ENCODE data around the gene HINT3. TPM values are rescaled to one million over a fixed set of nuclear protein-coding genes. Genes with fewer than 3 reads are reported as not detected.

HINT3 gene
- total and polyA plus RNA-seq, 7 experiments from 2014 or later = 7.7 to 12.4 (median 9.5) TPM

GRCh38 chr6:125954735-125955339, 1.7 kb upstream of the HINT3 start:
- H3K9me3 Mint-ChIP-seq = no peaks in the 10 kb centered on the region
- H3K27ac Mint-ChIP-seq = peak overlapping the region in 8 of 9 donors; percentile 3 to 93 (median 74)
- Histone ChIP-seq H3K27me3 (ENCODE audit: control insufficient read depth in 2 of 2, insufficient read depth in 2 of 2, low read length in 2 of 2) (no peaks in the 10 kb centered on the region), H3K4me1 (ENCODE audit: control insufficient read depth in 2 of 2, insufficient read depth in 2 of 2, low read length in 2 of 2) (peaks cover 16 to 18% of the 10 kb centered on the region in 2 donors), H3K9me3 (ENCODE audit: control insufficient read depth in 2 of 3, low read length in 3 of 3) (no peaks in the 10 kb centered on the region), H3K4me3 (ENCODE audit: low read length) (no peak overlapping the region), H3K36me3 (ENCODE audit: control insufficient read depth in 2 of 3, insufficient read depth in 3 of 3, low read length in 3 of 3) (peaks cover 0 to 5% (median 0%) of the 10 kb centered on the region in 3 experiments), H3K27ac (ENCODE audit: low read depth, low read length) (no peak overlapping the region)
- ChIA-PET CTCF (interaction anchor here (0.7 to 3.2 kb wide), 2 partner anchors 33 to 164 kb away, joined by 3 to 40 read pairs; partner anchors contain the start of gene NCOA7), POLR2A (interaction anchor here (3.5 to 5.1 kb wide), 3 partner anchors 32 to 173 kb away, joined by 33 to 74 read pairs (median 70); partner anchors contain the start of genes NCOA7 and TRMT11)
- intact Hi-C loops (cut with micrococcal nuclease) = loop anchor here in 1 of 2 donors (5.0 kb wide), 1 partner anchor 653 kb away; the partner anchor contains the start of gene HDDC2
- H3K27me3 Mint-ChIP-seq = peaks cover 0 to 13% (median 5%) of the 10 kb centered on the region in 5 donors
- H3K4me1 Mint-ChIP-seq = peaks cover 0 to 12% (median 4%) of the 10 kb centered on the region in 7 donors
- ATAC-seq (no peak), DNase-seq (no peak)
- H3K36me3 Mint-ChIP-seq = peaks cover 0 to 1% (median 0%) of the 10 kb centered on the region in 5 donors
- peak overlapping the region in 6 of 10 donors; percentile 2 to 74 (median 46) for H3K4me3 Mint-ChIP-seq

GRCh38 chr6:125955973-125956372, 597 bp upstream of the HINT3 start:
- Mint-ChIP-seq H3K27ac (peak overlapping the region in 2 of 9 donors; percentile 62 to 76), H3K4me1 (peaks cover 0 to 17% (median 4%) of the 10 kb centered on the region in 7 donors), H3K36me3 (peaks cover 0 to 3% (median 0%) of the 10 kb centered on the region in 5 donors), H3K9me3 (no peaks in the 10 kb centered on the region), H3K4me3 (peak overlapping the region in 1 of 10 donors; percentile 69), H3K27me3 (peaks cover 0 to 13% (median 5%) of the 10 kb centered on the region in 5 donors)
- H3K4me1 ChIP-seq (ENCODE audit: control insufficient read depth in 2 of 2, insufficient read depth in 2 of 2, low read length in 2 of 2) = peaks cover 16 to 18% of the 10 kb centered on the region in 2 donors
- intact Hi-C loops (cut with micrococcal nuclease) = loop anchor here (1.0 to 5.0 kb wide), 14 partner anchors 18 to 1311 kb away; partner anchors contain the start of genes TRMT11 (in 2 of the 2), CENPW (in 1 of the 2), HDDC2 (in 1 of the 2) and HEY2 (in 1 of the 2)
- H3K4me3 ChIP-seq (ENCODE audit: low read length) = peak overlapping the region; percentile 78
- POLR2A ChIA-PET = interaction anchor here (0.6 to 5.1 kb wide), 11 partner anchors 15 to 1564 kb away, joined by 3 to 74 read pairs (median 5); partner anchors contain the start of genes NCOA7 and TRMT11
- H3K9me3 ChIP-seq (ENCODE audit: control insufficient read depth in 2 of 3, low read length in 3 of 3) = no peaks in the 10 kb centered on the region
- peak overlapping the region; percentile 98 for H3K27ac ChIP-seq (ENCODE audit: low read depth, low read length)
- H3K27me3 ChIP-seq (ENCODE audit: control insufficient read depth in 2 of 2, insufficient read depth in 2 of 2, low read length in 2 of 2) = no peaks in the 10 kb centered on the region
- no peak for ATAC-seq
- CTCF ChIA-PET = interaction anchor here (0.6 to 3.2 kb wide), 10 partner anchors 10 to 178 kb away, joined by 3 to 40 read pairs (median 6); partner anchors contain the start of genes NCOA7 and TRMT11
- H3K36me3 ChIP-seq (ENCODE audit: control insufficient read depth in 2 of 3, insufficient read depth in 3 of 3, low read length in 3 of 3) = peaks cover 0 to 5% (median 0%) of the 10 kb centered on the region in 3 experiments
- DNase-seq = peak in 1 of 9 donors; percentile 5

GRCh38 chr6:125957391-125957693, 772 bp downstream of the HINT3 start:
- H3K4me1 ChIP-seq (ENCODE audit: control insufficient read depth in 2 of 2, insufficient read depth in 2 of 2, low read length in 2 of 2) = peaks cover 16 to 18% of the 10 kb centered on the region in 2 donors
- peak overlapping the region; percentile 98 for H3K27ac ChIP-seq (ENCODE audit: low read depth, low read length)
- Mint-ChIP-seq H3K9me3 (no peaks in the 10 kb centered on the region), H3K4me1 (peaks cover 0 to 22% (median 7%) of the 10 kb centered on the region in 7 donors), H3K27me3 (peaks cover 0 to 2% (median under 1%) of the 10 kb centered on the region in 5 donors), H3K4me3 (no peak overlapping the region), H3K27ac (no peak overlapping the region), H3K36me3 (peaks cover 0 to 3% (median 0%) of the 10 kb centered on the region in 5 donors)
- no peaks in the 10 kb centered on the region for H3K27me3 ChIP-seq (ENCODE audit: control insufficient read depth in 2 of 2, insufficient read depth in 2 of 2, low read length in 2 of 2)
- intact Hi-C loops (cut with micrococcal nuclease) = loop anchor here (1.0 to 5.0 kb wide), 3 partner anchors 383 to 655 kb away; partner anchors contain the start of genes CENPW (in 1 of the 2) and HDDC2 (in 1 of the 2)
- CTCF ChIA-PET = interaction anchor here (0.7 to 3.2 kb wide), 5 partner anchors 17 to 178 kb away, joined by 4 to 40 read pairs (median 7); partner anchors contain the start of gene NCOA7
- H3K36me3 ChIP-seq (ENCODE audit: control insufficient read depth in 2 of 3, insufficient read depth in 3 of 3, low read length in 3 of 3) = peaks cover 0 to 5% (median 0%) of the 10 kb centered on the region in 3 experiments
- no peak for DNase-seq
- peak overlapping the region; percentile 78 for H3K4me3 ChIP-seq (ENCODE audit: low read length)
- H3K9me3 ChIP-seq (ENCODE audit: control insufficient read depth in 2 of 3, low read length in 3 of 3) = no peaks in the 10 kb centered on the region
- POLR2A ChIA-PET = interaction anchor here (0.7 to 5.1 kb wide), 10 partner anchors 17 to 656 kb away, joined by 3 to 74 read pairs (median 5); partner anchors contain the start of genes HDDC2, NCOA7 and TRMT11
- ATAC-seq = no peak

- Mint-ChIP-seq H3K36me3 (peaks cover 0 to 3% (median 0%) of the 10 kb centered on the region in 5 donors), H3K9me3 (no peaks in the 10 kb centered on the region), H3K4me1 (peaks cover 1 to 27% (median 7%) of the 10 kb centered on the region in 7 donors), H3K27me3 (no peaks in the 10 kb centered on the region), H3K27ac (no peak overlapping the region), H3K4me3 (no peak overlapping the region)
- Histone ChIP-seq H3K36me3 (ENCODE audit: control insufficient read depth in 2 of 3, insufficient read depth in 3 of 3, low read length in 3 of 3) (peaks cover 0 to 5% (median 0%) of the 10 kb centered on the region in 3 experiments), H3K9me3 (ENCODE audit: control insufficient read depth in 2 of 3, low read length in 3 of 3) (no peaks in the 10 kb centered on the region), H3K27me3 (ENCODE audit: control insufficient read depth in 2 of 2, insufficient read depth in 2 of 2, low read length in 2 of 2) (no peaks in the 10 kb centered on the region), H3K27ac (ENCODE audit: low read depth, low read length) (peak overlapping the region; percentile 98), H3K4me1 (ENCODE audit: control insufficient read depth in 2 of 2, insufficient read depth in 2 of 2, low read length in 2 of 2) (peaks cover 16 to 18% of the 10 kb centered on the region in 2 donors), H3K4me3 (ENCODE audit: low read length) (peak overlapping the region; percentile 78)
- POLR2A ChIA-PET = interaction anchor here (0.7 to 5.1 kb wide), 9 partner anchors 16 to 656 kb away, joined by 3 to 74 read pairs (median 5); partner anchors contain the start of genes HDDC2, NCOA7 and TRMT11
- CTCF ChIA-PET = interaction anchor here (1.3 to 3.2 kb wide), 3 partner anchors 51 to 176 kb away, joined by 4 to 40 read pairs (median 26); partner anchors contain the start of gene NCOA7
- ATAC-seq = no peak
- no peak for DNase-seq
- intact Hi-C loops (cut with micrococcal nuclease) = loop anchor here (1.0 to 5.0 kb wide), 3 partner anchors 382 to 656 kb away; partner anchors contain the start of genes CENPW (in 1 of the 2) and HDDC2 (in 1 of the 2)
These were observed 1.3 kb downstream of the HINT3 start for GRCh38 chr6:125957845-125958244.

- intact Hi-C loops (cut with micrococcal nuclease) = loop anchor here in 1 of 2 donors (5.0 kb wide), 1 partner anchor 657 kb away; the partner anchor contains the start of gene HDDC2
- ChIA-PET POLR2A (interaction anchor here (1.0 to 5.1 kb wide), 3 partner anchors 11 to 177 kb away, joined by 3 to 70 read pairs (median 8); partner anchors contain the start of gene NCOA7), CTCF (interaction anchor here (1.0 kb wide), 1 partner anchor 178 kb away, joined by 3 read pairs; no protein-coding TSS in a partner anchor)
- Histone ChIP-seq H3K9me3 (ENCODE audit: control insufficient read depth in 2 of 3, low read length in 3 of 3) (no peaks in the 10 kb centered on the region), H3K4me3 (ENCODE audit: low read length) (no peak overlapping the region), H3K36me3 (ENCODE audit: control insufficient read depth in 2 of 3, insufficient read depth in 3 of 3, low read length in 3 of 3) (peaks cover 0 to 5% (median 0%) of the 10 kb centered on the region in 3 experiments), H3K27ac (ENCODE audit: low read depth, low read length) (no peak overlapping the region), H3K4me1 (ENCODE audit: control insufficient read depth in 2 of 2, insufficient read depth in 2 of 2, low read length in 2 of 2) (peaks cover 16 to 18% of the 10 kb centered on the region in 2 donors), H3K27me3 (ENCODE audit: control insufficient read depth in 2 of 2, insufficient read depth in 2 of 2, low read length in 2 of 2) (no peaks in the 10 kb centered on the region)
- no peak overlapping the region for H3K4me3 Mint-ChIP-seq
- peaks cover 7 to 38% (median 19%) of the 10 kb centered on the region in 7 donors for H3K4me1 Mint-ChIP-seq
- no peaks in the 10 kb centered on the region for H3K9me3 Mint-ChIP-seq
- ATAC-seq = no peak
- peaks cover 0 to 3% (median 0%) of the 10 kb centered on the region in 5 donors for H3K36me3 Mint-ChIP-seq
- H3K27me3 Mint-ChIP-seq = no peaks in the 10 kb centered on the region
- DNase-seq = no peak
- H3K27ac Mint-ChIP-seq = no peak overlapping the region
These were observed 2.5 kb downstream of the HINT3 start for GRCh38 chr6:125959041-125959440.

GRCh38 chr6:125961117-125961516, 4.5 kb downstream of the HINT3 start:
- H3K27me3 ChIP-seq (ENCODE audit: control insufficient read depth in 2 of 2, insufficient read depth in 2 of 2, low read length in 2 of 2) = no peaks in the 10 kb centered on the region
- H3K36me3 Mint-ChIP-seq = peaks cover 0 to 3% (median 0%) of the 10 kb centered on the region in 5 donors
- H3K4me1 ChIP-seq (ENCODE audit: control insufficient read depth in 2 of 2, insufficient read depth in 2 of 2, low read length in 2 of 2) = peaks cover 15 to 16% of the 10 kb centered on the region in 2 donors
- H3K36me3 ChIP-seq (ENCODE audit: control insufficient read depth in 2 of 3, insufficient read depth in 3 of 3, low read length in 3 of 3) = peaks cover 0 to 5% (median 0%) of the 10 kb centered on the region in 3 experiments
- no peak overlapping the region for H3K4me3 Mint-ChIP-seq
- CTCF ChIA-PET = interaction anchor here (0.5 to 1.5 kb wide), 3 partner anchors 9 to 650 kb away, joined by 3 to 6 read pairs (median 4); no protein-coding TSS in a partner anchor
- H3K27me3 Mint-ChIP-seq = no peaks in the 10 kb centered on the region
- no peaks in the 10 kb centered on the region for H3K9me3 Mint-ChIP-seq
- H3K4me1 Mint-ChIP-seq = peaks cover 1 to 47% (median 31%) of the 10 kb centered on the region in 7 donors
- DNase-seq (no peak), ATAC-seq (no peak)
- intact Hi-C loops (cut with micrococcal nuclease) = no loop called here
- H3K4me3 ChIP-seq (ENCODE audit: low read length) = no peak overlapping the region
- POLR2A ChIA-PET = interaction anchor here (0.6 kb wide), 1 partner anchor 135 kb away, joined by 3 read pairs; no protein-coding TSS in a partner anchor
- H3K27ac ChIP-seq (ENCODE audit: low read depth, low read length) = no peak overlapping the region
- peak overlapping the region in 1 of 9 donors; percentile 27 for H3K27ac Mint-ChIP-seq
- no peaks in the 10 kb centered on the region for H3K9me3 ChIP-seq (ENCODE audit: control insufficient read depth in 2 of 3, low read length in 3 of 3)
